ENCODE data around the gene BCAN. TPM values are rescaled to one million over a fixed set of nuclear protein-coding genes. Genes with fewer than 3 reads are reported as not detected.

The BCAN gene
- total RNA-seq, 6 donors from 2014 or later = 0.11 to 0.13 TPM; not detected in 4

DNA sequence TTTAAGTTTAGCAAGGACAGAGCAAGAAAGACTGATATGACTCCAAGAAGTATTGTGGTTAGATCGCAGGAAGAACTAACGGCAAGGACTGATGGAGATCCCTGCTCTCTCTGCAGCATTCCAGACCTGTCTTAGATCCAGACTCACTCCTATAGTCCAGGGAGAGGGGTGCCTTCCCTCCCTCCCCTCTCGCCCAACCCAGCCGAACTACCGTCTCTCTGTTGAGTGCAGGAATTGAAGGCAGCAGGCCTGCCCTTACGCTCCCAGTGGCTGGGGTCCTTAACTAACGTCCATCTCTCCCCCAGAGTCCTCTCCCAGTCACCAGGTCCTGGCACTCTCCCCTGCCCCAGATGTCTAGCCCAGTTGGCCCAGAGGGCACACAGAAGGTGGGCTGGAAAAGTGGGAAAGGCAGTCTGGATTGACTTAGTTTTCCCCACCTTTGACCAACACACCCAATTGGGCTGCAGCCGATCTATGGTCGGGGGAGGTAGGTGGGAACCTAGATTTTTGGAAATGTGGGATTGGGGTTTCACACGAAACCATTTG is 62.3 kb downstream of the BCAN start:
- Histone ChIP-seq H3K9me3 (no peaks in the 10 kb centered on the region), H3K27ac (no peak overlapping the region), H3K27me3 (peaks cover 0 to 29% (median 11%) of the 10 kb centered on the region in 4 donors), H3K4me1 (peaks cover 26 to 30% (median 28%) of the 10 kb centered on the region in 4 donors), H3K36me3 (no peaks in the 10 kb centered on the region), H3K4me3 (no peak overlapping the region)
- DNase-seq = no peak
- TF ChIP-seq POLR2AphosphoS5 (IDR thresholded peaks at IDR 0.05) (no peak), POLR2A (IDR thresholded peaks at IDR 0.05) (no peak), EP300 (IDR thresholded peaks at IDR 0.05) (no peak)
- TF ChIP-seq, protein P1, sequence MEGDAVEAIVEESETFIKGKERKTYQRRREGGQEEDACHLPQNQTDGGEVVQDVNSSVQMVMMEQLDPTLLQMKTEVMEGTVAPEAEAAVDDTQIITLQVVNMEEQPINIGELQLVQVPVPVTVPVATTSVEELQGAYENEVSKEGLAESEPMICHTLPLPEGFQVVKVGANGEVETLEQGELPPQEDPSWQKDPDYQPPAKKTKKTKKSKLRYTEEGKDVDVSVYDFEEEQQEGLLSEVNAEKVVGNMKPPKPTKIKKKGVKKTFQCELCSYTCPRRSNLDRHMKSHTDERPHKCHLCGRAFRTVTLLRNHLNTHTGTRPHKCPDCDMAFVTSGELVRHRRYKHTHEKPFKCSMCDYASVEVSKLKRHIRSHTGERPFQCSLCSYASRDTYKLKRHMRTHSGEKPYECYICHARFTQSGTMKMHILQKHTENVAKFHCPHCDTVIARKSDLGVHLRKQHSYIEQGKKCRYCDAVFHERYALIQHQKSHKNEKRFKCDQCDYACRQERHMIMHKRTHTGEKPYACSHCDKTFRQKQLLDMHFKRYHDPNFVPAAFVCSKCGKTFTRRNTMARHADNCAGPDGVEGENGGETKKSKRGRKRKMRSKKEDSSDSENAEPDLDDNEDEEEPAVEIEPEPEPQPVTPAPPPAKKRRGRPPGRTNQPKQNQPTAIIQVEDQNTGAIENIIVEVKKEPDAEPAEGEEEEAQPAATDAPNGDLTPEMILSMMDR (IDR thresholded peaks at IDR 0.05) = no peak
- ATAC-seq (ENCODE audit: low FRiP score in 2 of 2) = no peak
- WGBS, 2 donors = 51 to 58% methylated on average over 10 of the region's 10 CpGs

DNA sequence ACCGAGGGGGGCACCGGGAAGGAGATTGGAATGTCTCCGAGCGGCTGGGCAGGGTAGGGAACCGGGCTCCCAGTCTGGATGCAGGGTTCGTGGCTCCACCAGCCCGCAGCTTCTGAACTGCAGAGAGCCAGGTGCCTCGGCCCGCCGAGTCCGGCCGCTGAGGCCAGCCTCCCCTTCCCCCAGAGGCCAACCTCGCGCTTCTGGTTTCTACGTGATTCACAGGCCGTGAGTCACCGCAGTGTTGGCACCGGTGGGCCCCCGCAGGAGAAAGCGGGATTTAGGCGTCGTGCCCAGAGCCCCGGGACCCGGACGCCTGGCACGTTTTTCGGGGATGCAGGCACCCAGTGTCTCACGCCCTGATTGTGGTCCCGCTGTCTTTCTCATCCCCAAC is 63.0 kb downstream of the BCAN start:
- Histone ChIP-seq H3K27me3 (peaks cover 0 to 29% (median 11%) of the 10 kb centered on the region in 4 donors), H3K9me3 (no peaks in the 10 kb centered on the region), H3K27ac (no peak overlapping the region), H3K4me3 (peak overlapping the region in 3 of 4 donors; percentile 32 to 45 (median 43)), H3K36me3 (no peaks in the 10 kb centered on the region), H3K4me1 (peaks cover 27 to 30% (median 29%) of the 10 kb centered on the region in 4 donors)
- 4 to 10% methylated on average over 5 to 25 of the region's 29 CpGs for WGBS, 2 donors
- DNase-seq (peak; percentile 43 to 87), ATAC-seq (ENCODE audit: low FRiP score in 2 of 2) (peak in 1 of 2 donors; percentile 41)
- TF ChIP-seq, protein P1 (IDR thresholded peaks at IDR 0.05) = no peak
- TF ChIP-seq EP300 (IDR thresholded peaks at IDR 0.05) (no peak), POLR2AphosphoS5 (IDR thresholded peaks at IDR 0.05) (no peak), POLR2A (IDR thresholded peaks at IDR 0.05) (no peak)

DNA sequence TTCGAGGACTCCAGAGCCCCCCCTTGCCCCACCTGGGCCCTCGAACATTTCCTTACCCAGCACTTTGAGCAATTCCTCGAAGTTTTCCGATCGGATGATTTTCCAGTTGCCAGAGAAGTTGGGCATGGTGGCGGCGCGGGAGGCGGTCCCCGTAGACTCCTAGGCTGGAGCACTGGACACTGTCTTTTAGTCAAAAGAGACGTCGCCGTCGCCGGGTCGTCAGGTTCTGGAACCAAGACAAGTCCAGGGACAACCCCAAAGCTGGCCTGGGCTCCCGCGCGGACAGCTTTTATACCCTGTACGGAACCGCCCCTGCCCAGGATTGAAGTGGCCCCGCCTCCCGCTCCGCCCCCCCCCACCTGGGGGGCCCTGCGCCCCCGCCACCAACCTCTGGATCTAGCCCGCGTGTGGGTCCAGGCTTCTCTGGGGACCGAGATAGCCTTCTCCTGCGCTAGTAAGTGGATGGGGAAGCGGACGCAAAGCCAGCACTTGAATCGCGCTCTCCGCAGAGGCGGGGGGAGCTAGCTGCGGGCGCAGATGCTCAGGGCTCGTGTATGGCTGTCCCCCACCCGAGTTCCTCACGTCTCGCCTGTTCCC is 63.5 kb downstream of the BCAN start, which contains the start of gene CRABP2:
Gene CRABP2, minus strand, starts transcription at position 263 of the 597 bp plus-strand sequence. Its CDS starts 137 bp downstream, at position 126.
- WGBS, 2 donors = 2 to 4% methylated on average over 4 to 31 of the region's 42 CpGs
- H3K27me3 ChIP-seq = peaks cover 0 to 29% (median 11%) of the 10 kb centered on the region in 4 donors
- peak in 1 of 2 donors; percentile 86 for DNase-seq
- no peaks in the 10 kb centered on the region for H3K36me3 ChIP-seq
- TF ChIP-seq POLR2AphosphoS5 (IDR thresholded peaks at IDR 0.05) (no peak), EP300 (IDR thresholded peaks at IDR 0.05) (no peak), POLR2A (IDR thresholded peaks at IDR 0.05) (no peak)
- TF ChIP-seq, protein P1 (IDR thresholded peaks at IDR 0.05) = no peak
- peak within 1 kb of the TSS; percentile 9 to 45 (median 38) for H3K4me3 ChIP-seq
- peaks cover 27 to 30% (median 29%) of the 10 kb centered on the region in 4 donors for H3K4me1 ChIP-seq
- peak in 1 of 2 donors; percentile 34 for ATAC-seq (ENCODE audit: low FRiP score in 2 of 2)
- H3K27ac ChIP-seq = peak within 1 kb of the TSS in 2 of 4 donors; percentile 39 to 56
- H3K9me3 ChIP-seq = no peaks in the 10 kb centered on the region

DNA sequence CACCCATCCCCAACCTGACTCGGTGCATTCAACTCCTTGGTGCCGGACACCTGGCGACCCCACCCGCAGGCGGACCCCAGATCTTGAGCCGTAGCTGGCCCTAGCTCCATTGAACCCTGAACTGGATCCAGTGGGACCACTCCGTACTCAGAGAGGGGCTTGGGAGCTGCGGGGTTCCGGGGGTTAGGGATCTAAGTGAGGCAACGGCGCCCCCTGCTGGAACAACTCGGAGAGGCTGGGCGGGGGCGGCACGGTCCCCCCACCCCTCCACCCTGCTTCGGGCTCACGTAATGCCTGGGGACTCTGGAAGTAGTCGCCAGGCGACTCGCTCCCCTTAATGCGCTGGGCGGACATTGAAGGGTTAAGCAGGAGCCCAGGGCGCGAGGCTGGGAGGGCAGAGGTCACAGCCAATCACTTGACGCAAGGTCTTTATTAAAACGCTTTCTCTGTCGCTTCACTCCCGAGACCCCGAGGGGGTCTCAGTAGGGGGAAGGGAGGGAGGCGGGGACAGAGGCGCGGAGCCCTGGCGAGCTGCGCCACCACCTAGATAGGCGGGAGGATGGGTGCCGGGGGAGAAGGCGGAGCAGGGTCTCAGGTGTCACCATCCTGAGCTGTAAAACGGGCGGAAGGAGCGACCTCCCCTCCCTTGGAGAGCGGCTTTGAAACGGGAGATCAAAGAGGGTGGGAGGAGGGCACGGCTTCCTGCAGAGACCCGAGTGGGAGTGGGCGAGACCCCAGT is 64.2 kb downstream of the BCAN start:
- TF ChIP-seq POLR2AphosphoS5 (IDR thresholded peaks at IDR 0.05) (no peak), POLR2A (IDR thresholded peaks at IDR 0.05) (no peak), EP300 (IDR thresholded peaks at IDR 0.05) (no peak)
- TF ChIP-seq, protein P1 (IDR thresholded peaks at IDR 0.05) = peak; percentile 66 to 83 (median 72)
- WGBS, 2 donors = 2% methylated on average over 23 to 38 of the region's 45 CpGs
- H3K4me3 ChIP-seq = peak overlapping the region; percentile 9 to 45 (median 38)
- DNase-seq (peak; percentile 56 to 89), ATAC-seq (ENCODE audit: low FRiP score in 2 of 2) (peak; percentile 54 to 75)
- H3K4me1 ChIP-seq = peaks cover 27 to 30% (median 29%) of the 10 kb centered on the region in 4 donors
- H3K27me3 ChIP-seq = peaks cover 0 to 29% (median 11%) of the 10 kb centered on the region in 4 donors
- no peaks in the 10 kb centered on the region for H3K36me3 ChIP-seq
- H3K9me3 ChIP-seq = no peaks in the 10 kb centered on the region
- peak overlapping the region in 2 of 4 donors; percentile 39 to 56 for H3K27ac ChIP-seq
